ENCODE measurements around the gene MAPK1.
"Not testable (repeated sequence)": the region's sequence is repeated elsewhere in the genome, so short reads cannot be mapped to it uniquely, and the experiment has no call there.

Gene MAPK1

GRCh38 chr22:21845558-21846453, 21.6 kb downstream of the MAPK1 start:
- no peak for DNase-seq (ENCODE audit: low read depth)

GRCh38 chr22:21842946-21843345, 24.5 kb downstream of the MAPK1 start:
- no peak for DNase-seq (ENCODE audit: low read depth)

GRCh38 chr22:21841422-21841821, 26.0 kb downstream of the MAPK1 start:
- DNase-seq (ENCODE audit: low read depth), result no peak

GRCh38 chr22:21840236-21840823, 27.1 kb downstream of the MAPK1 start:
- DNase-seq (ENCODE audit: low read depth), result no peak

- no peak for DNase-seq (ENCODE audit: low read depth)
These were observed 27.7 kb downstream of the MAPK1 start for GRCh38 chr22:21839765-21840140.

GRCh38 chr22:21839104-21839764, 28.2 kb downstream of the MAPK1 start:
- DNase-seq (ENCODE audit: low read depth), result not testable (repeated sequence)

- no peak for DNase-seq (ENCODE audit: low read depth)
These were observed 30.0 kb downstream of the MAPK1 start for GRCh38 chr22:21837248-21837979.

GRCh38 chr22:21836486-21836885, 31.0 kb downstream of the MAPK1 start:
- not testable (repeated sequence) for DNase-seq (ENCODE audit: low read depth)

GRCh38 chr22:21835378-21835777, 32.1 kb downstream of the MAPK1 start:
- DNase-seq (ENCODE audit: low read depth), result no peak

GRCh38 chr22:21834869-21835268, 32.6 kb downstream of the MAPK1 start:
- no peak for DNase-seq (ENCODE audit: low read depth)

- DNase-seq (ENCODE audit: low read depth), result no peak
These were observed 34.9 kb downstream of the MAPK1 start for GRCh38 chr22:21832291-21833290.

- DNase-seq (ENCODE audit: low read depth), result no peak
These were observed 37.9 kb downstream of the MAPK1 start for GRCh38 chr22:21829523-21829922.

- DNase-seq (ENCODE audit: low read depth), result no peak
These were observed 39.2 kb downstream of the MAPK1 start for GRCh38 chr22:21828268-21828638.

- DNase-seq (ENCODE audit: low read depth), result no peak
These were observed 39.7 kb downstream of the MAPK1 start for GRCh38 chr22:21827628-21828267.

- no peak for DNase-seq (ENCODE audit: low read depth)
These were observed 41.2 kb downstream of the MAPK1 start for GRCh38 chr22:21826204-21826603.

- DNase-seq (ENCODE audit: low read depth), result not testable (repeated sequence)
These were observed 42.5 kb downstream of the MAPK1 start for GRCh38 chr22:21824962-21825361.

GRCh38 chr22:21824445-21824912, 43.0 kb downstream of the MAPK1 start:
- no peak for DNase-seq (ENCODE audit: low read depth)

- no peak for DNase-seq (ENCODE audit: low read depth)
These were observed 43.6 kb downstream of the MAPK1 start for GRCh38 chr22:21823740-21824444.

GRCh38 chr22:21819183-21819770, 48.2 kb downstream of the MAPK1 start:
- DNase-seq (ENCODE audit: low read depth), result no peak
